GM12891 (cell line): Measurements from ENCODE around the gene OR10A6.

Experiments
- POLR2A ChIP-seq: IDR thresholded peaks from 2 replicates; pipeline ENCODE4 v1.6.1; 2011; ENCODE audit warnings: low read depth, low read length, control low read depth
- POLR2AphosphoS5 ChIP-seq: IDR thresholded peaks from 2 replicates; pipeline ENCODE4 v1.6.1; 2011; ENCODE audit warnings: low read depth, low read length, control low read depth
- SPI1 ChIP-seq: IDR thresholded peaks from 2 replicates; pipeline ENCODE4 v1.6.1; 2011; ENCODE audit warnings: low read depth, low read length, control low read depth
- TAF1 ChIP-seq: IDR thresholded peaks from 2 replicates; pipeline ENCODE4 v1.6.1; 2011; ENCODE audit warnings: low read depth, low read length, control low read depth

DNA sequence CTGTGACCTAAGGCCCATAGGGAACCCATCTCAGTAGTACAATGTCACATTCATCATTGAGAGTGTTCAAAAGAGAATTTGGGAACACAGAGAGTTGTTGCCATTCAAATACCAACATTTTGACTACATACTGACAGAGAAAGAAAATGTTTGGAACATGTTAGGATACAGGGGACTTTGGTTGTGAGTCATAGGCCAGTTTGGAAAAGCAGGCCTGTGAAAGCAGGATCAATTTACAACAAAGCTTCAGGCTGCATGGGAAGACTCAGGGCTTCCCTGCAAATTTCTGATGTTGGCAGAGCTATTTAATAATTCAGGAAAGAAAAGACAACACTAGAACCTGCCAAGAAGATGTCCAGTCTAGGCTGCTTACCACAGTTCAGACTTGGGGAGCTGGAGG is 33.8 kb upstream of the OR10A6 start:
- TF ChIP-seq POLR2A, result no peak
- no peak for TF ChIP-seq POLR2AphosphoS5
- no peak for TF ChIP-seq TAF1
- TF ChIP-seq SPI1, result no peak
